ENCODE measurements around the gene CDH4.

CDH4 gene

GRCh38 chr20:61299104-61299503 lies 47.0 kb downstream of the CDH4 start:
- no peak for TF ChIP-seq REST (IDR thresholded peaks at IDR 0.05; ENCODE audit: insufficient read depth in 1 of 2, low read depth in 2 of 2, low read length in 2 of 2)
- TF ChIP-seq SIN3A (IDR thresholded peaks at IDR 0.05; ENCODE audit: borderline replicate concordance, insufficient read depth, low read length) = no peak
- TF ChIP-seq POLR2AphosphoS5 (IDR thresholded peaks at IDR 0.05; ENCODE audit: low read depth, low read length) = 0 out of 2 replicates have a peak, but pooled peaks have one; percentile 63

- no peak for TF ChIP-seq TAF1 (IDR thresholded peaks at IDR 0.05; ENCODE audit: borderline replicate concordance, insufficient read depth, low read length)
- TF ChIP-seq POLR2AphosphoS5 (IDR thresholded peaks at IDR 0.05; ENCODE audit: low read depth, low read length) = no peak; the same call in 1 of the 2 replicates
- TF ChIP-seq FOXP2 (optimal IDR thresholded peaks at IDR 0.05; ENCODE audit: borderline replicate concordance, extremely low read depth, extremely low read length, insufficient read depth) = no peak
- TF ChIP-seq SIN3A (IDR thresholded peaks at IDR 0.05; ENCODE audit: borderline replicate concordance, insufficient read depth, low read length) = no peak
- TF ChIP-seq REST (IDR thresholded peaks at IDR 0.05; ENCODE audit: insufficient read depth in 1 of 2, low read depth in 2 of 2, low read length in 2 of 2) = no peak
Measured at GRCh38 chr20:61299618-61300017, 47.6 kb downstream of the CDH4 start.

GRCh38 chr20:61300293-61300692 lies 48.2 kb downstream of the CDH4 start:
- no peak for TF ChIP-seq FOXP2 (optimal IDR thresholded peaks at IDR 0.05; ENCODE audit: borderline replicate concordance, extremely low read depth, extremely low read length, insufficient read depth)

- TF ChIP-seq FOXP2 (optimal IDR thresholded peaks at IDR 0.05; ENCODE audit: borderline replicate concordance, extremely low read depth, extremely low read length, insufficient read depth) = no peak
- TF ChIP-seq REST (IDR thresholded peaks at IDR 0.05; ENCODE audit: insufficient read depth in 1 of 2, low read depth in 2 of 2, low read length in 2 of 2) = no peak
- no peak for TF ChIP-seq SIN3A (IDR thresholded peaks at IDR 0.05; ENCODE audit: borderline replicate concordance, insufficient read depth, low read length)
- TF ChIP-seq POLR2AphosphoS5 (IDR thresholded peaks at IDR 0.05; ENCODE audit: low read depth, low read length) = no peak
- TF ChIP-seq TAF1 (IDR thresholded peaks at IDR 0.05; ENCODE audit: borderline replicate concordance, insufficient read depth, low read length) = no peak
Measured at GRCh38 chr20:61300709-61301108, 48.6 kb downstream of the CDH4 start.

- TF ChIP-seq REST (IDR thresholded peaks at IDR 0.05; ENCODE audit: insufficient read depth in 1 of 2, low read depth in 2 of 2, low read length in 2 of 2) = no peak
- no peak for TF ChIP-seq SIN3A (IDR thresholded peaks at IDR 0.05; ENCODE audit: borderline replicate concordance, insufficient read depth, low read length)
- no peak for TF ChIP-seq FOXP2 (optimal IDR thresholded peaks at IDR 0.05; ENCODE audit: borderline replicate concordance, extremely low read depth, extremely low read length, insufficient read depth)
- TF ChIP-seq POLR2AphosphoS5 (IDR thresholded peaks at IDR 0.05; ENCODE audit: low read depth, low read length) = no peak; the same call in 1 of the 2 replicates
- no peak for TF ChIP-seq TAF1 (IDR thresholded peaks at IDR 0.05; ENCODE audit: borderline replicate concordance, insufficient read depth, low read length)
Measured at GRCh38 chr20:61301711-61302525, 49.9 kb downstream of the CDH4 start.

Data from PFSK-1 (cell line).